ENCODE results near the gene EFHC1.

EFHC1 gene

DNA sequence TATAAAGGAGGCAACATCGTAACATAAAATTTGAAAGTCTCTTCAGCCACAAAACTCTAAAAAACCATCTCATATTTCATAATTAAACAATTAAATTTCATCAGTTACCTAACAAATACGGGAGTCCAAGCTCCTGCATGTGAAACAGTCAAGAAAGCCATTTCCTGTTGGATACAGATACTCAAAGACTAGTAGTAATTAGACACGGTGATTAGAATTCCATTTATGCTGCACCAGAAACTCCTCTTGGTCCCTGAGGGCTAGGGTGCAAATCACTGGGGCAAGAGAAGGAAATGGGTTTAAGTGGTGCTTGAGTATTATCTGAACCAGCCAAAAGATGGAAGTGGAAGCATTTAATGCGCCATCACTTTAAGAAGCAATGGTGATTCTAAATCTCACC is 129.3 kb downstream of the EFHC1 start:
- TF ChIP-seq, protein P1, sequence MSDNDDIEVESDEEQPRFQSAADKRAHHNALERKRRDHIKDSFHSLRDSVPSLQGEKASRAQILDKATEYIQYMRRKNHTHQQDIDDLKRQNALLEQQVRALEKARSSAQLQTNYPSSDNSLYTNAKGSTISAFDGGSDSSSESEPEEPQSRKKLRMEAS (IDR thresholded peaks at IDR 0.05; ENCODE audit: low read depth, low read length) = no peak
- TF ChIP-seq POLR2A (IDR thresholded peaks at IDR 0.05; ENCODE audit: extremely low read depth, insufficient read length) (no peak), MYC (IDR thresholded peaks at IDR 0.05; ENCODE audit: low read depth, low read length) (no peak)
- TF ChIP-seq, protein P2, sequence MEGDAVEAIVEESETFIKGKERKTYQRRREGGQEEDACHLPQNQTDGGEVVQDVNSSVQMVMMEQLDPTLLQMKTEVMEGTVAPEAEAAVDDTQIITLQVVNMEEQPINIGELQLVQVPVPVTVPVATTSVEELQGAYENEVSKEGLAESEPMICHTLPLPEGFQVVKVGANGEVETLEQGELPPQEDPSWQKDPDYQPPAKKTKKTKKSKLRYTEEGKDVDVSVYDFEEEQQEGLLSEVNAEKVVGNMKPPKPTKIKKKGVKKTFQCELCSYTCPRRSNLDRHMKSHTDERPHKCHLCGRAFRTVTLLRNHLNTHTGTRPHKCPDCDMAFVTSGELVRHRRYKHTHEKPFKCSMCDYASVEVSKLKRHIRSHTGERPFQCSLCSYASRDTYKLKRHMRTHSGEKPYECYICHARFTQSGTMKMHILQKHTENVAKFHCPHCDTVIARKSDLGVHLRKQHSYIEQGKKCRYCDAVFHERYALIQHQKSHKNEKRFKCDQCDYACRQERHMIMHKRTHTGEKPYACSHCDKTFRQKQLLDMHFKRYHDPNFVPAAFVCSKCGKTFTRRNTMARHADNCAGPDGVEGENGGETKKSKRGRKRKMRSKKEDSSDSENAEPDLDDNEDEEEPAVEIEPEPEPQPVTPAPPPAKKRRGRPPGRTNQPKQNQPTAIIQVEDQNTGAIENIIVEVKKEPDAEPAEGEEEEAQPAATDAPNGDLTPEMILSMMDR (IDR thresholded peaks at IDR 0.05; ENCODE audit: low read depth, low read length) = no peak
- no peak overlapping the region for H3K4me3 ChIP-seq (ENCODE audit: low read depth, low read length)

DNA sequence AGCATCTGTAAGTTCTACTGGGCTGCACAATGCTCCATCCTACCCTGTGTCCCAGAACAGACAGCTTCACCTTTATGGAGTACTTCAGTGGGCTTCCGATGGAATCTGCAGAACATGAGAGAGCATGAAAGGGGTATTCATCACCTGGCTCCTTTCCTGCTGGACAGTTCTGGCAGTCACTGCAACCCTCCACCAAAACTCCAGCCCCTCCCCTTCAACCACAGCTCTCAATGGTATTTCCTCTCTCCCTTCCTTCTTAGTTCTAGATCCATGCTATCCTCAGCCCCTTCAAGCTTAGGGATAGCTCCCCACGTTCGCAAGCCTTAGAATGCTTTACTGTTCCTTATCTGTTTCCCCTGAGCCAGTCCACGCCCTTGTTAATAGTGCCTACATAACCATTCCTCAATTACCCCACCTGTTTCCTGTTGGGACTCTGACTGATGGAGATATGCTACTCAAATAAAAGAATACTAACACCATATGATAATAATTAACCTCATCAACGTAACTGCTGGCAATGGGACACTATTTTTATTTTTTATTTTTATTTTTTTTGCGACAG is 130.0 kb downstream of the EFHC1 start:
- DNase-seq (ENCODE audit: low read depth) = no peak
- no peak overlapping the region for H3K4me3 ChIP-seq (ENCODE audit: low read depth, low read length)
- TF ChIP-seq, protein P2 (IDR thresholded peaks at IDR 0.05; ENCODE audit: low read depth, low read length) = no peak
- TF ChIP-seq MYC (IDR thresholded peaks at IDR 0.05; ENCODE audit: low read depth, low read length) = no peak

More for the DNA sequence above, 129.3 kb downstream of the EFHC1 start:
- DNase-seq (ENCODE audit: low read depth) = no peak

DNA sequence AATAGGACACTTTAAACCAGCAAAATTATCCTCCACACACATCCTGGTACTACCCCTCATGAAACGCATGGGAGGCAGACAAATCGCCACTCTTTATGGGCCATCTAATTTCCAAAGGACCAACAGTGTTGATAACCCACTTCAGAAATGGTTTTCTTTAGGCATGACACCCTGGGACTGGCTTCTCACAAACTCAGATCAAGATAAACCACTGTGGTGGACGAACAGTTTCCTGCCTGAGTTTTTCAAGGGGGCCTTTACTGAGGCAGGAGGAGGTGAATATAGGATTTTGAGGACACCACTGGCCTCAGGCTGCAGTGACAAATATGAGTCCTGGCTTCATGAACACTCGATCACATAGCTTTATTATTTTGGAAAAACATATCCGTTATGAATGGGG is 130.7 kb downstream of the EFHC1 start:
- DNase-seq (ENCODE audit: low read depth) = no peak
- TF ChIP-seq POLR2A (IDR thresholded peaks at IDR 0.05; ENCODE audit: extremely low read depth, insufficient read length) (no peak), MYC (IDR thresholded peaks at IDR 0.05; ENCODE audit: low read depth, low read length) (no peak)
- TF ChIP-seq, protein P1 (IDR thresholded peaks at IDR 0.05; ENCODE audit: low read depth, low read length) = no peak
- TF ChIP-seq, protein P2 (IDR thresholded peaks at IDR 0.05; ENCODE audit: low read depth, low read length) = no peak
- H3K4me3 ChIP-seq (ENCODE audit: low read depth, low read length) = no peak overlapping the region

DNA sequence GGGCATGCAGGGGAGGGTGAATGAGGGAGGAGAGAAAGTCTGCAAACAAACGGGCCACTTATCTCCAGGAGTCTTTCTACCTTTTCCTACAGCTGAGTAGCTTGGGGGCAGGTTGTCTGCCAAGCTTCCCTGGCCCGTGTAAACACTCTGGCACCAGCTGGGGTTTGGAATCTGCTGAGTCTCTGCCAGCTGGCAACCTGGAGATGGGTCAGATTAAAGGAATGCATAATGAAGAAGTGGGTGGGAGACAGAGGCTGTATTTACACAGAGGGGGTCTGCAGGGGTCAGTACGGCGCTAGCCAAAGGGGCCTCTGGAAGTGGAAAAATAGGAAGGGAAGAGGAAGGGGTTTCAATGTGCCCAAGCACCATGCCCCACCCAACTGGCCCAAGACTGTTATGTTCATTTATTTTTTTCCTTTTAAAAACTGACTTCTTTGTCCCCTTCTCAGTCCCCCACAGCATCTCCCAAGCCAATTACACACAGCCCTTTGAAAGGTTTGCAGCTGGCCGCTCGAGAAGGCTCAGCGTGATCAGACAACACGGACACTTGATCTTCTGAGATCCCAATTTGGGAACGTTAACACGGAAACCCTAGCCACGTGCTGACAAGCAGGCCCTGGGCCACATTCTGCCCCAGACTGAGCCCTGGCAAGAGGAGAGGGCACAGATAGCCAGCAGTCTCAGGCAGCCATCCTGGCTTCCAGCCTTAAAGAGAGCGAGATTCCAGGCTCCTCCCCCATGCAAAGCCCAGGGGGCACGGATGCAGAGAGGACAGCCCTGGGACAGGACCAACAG is 131.5 kb downstream of the EFHC1 start:
- TF ChIP-seq MYC (IDR thresholded peaks at IDR 0.05; ENCODE audit: low read depth, low read length) (no peak), POLR2A (IDR thresholded peaks at IDR 0.05; ENCODE audit: extremely low read depth, insufficient read length) (no peak)
- TF ChIP-seq, protein P2 (IDR thresholded peaks at IDR 0.05; ENCODE audit: low read depth, low read length) = no peak
- TF ChIP-seq, protein P1 (IDR thresholded peaks at IDR 0.05; ENCODE audit: low read depth, low read length) = no peak
- no peak overlapping the region for H3K4me3 ChIP-seq (ENCODE audit: low read depth, low read length)
- no peak for DNase-seq (ENCODE audit: low read depth)

DNA sequence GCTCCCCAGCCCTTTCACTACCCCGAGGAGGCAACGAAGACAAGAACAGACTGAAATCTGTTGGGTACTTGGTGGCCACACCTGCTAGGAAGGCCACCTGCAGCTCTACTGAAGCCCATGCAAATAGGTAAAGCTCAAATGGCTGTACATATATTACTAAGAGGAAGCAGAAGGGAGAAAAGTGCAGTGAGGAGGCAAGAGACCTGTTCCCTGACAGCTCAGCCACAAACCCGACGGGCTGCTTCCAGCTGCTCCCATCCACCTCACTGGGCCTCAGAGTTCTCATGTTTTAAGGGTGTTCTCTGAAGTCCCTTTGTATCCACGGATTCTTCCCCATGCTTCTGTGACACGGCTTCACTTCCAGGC is 132.1 kb downstream of the EFHC1 start:
- DNase-seq (ENCODE audit: low read depth) = no peak
- TF ChIP-seq POLR2A (IDR thresholded peaks at IDR 0.05; ENCODE audit: extremely low read depth, insufficient read length) = no peak
- H3K4me3 ChIP-seq (ENCODE audit: low read depth, low read length) = no peak overlapping the region

DNA sequence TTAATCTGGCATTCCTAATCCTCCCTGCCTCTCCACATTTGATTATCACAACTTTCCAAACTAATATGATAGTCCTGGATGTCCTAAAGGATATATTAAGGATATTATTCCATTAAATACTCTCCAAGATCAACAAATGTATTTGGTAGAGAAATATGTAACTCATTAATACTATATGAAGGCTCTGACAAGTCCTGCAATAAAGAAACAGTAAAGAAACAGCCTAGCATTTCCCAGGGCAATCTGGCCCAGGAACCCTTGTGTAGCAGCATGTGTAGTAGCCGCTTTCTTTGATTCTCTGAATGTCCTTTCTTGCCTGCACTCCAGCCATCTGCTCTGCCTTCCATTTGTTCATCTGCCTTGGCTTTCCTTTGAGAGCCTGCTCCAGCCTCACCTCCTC is 133.0 kb downstream of the EFHC1 start:
- TF ChIP-seq, protein P1 (IDR thresholded peaks at IDR 0.05; ENCODE audit: low read depth, low read length) = no peak
- TF ChIP-seq MYC (IDR thresholded peaks at IDR 0.05; ENCODE audit: low read depth, low read length) (no peak), POLR2A (IDR thresholded peaks at IDR 0.05; ENCODE audit: extremely low read depth, insufficient read length) (no peak)
- TF ChIP-seq, protein P2 (IDR thresholded peaks at IDR 0.05; ENCODE audit: low read depth, low read length) = no peak
- no peak for DNase-seq (ENCODE audit: low read depth)
- no peak overlapping the region for H3K4me3 ChIP-seq (ENCODE audit: low read depth, low read length)

Data from NB4 (cell line).